Glomerular endothelial cell (primary cell): Measurements from ENCODE around the gene UBFD1. TPM values are rescaled to one million over a fixed set of nuclear protein-coding genes. Genes with fewer than 3 reads are reported as not detected.
"Not testable (repeated sequence)": the region's sequence is repeated elsewhere in the genome, so short reads cannot be mapped to it uniquely, and the experiment has no call there.

Source experiments
- DNase-seq: peaks from one replicate; pipeline ENCODE4 v3.0.0-alpha.2; 2011; ENCODE audit warnings: low read depth, low spot score; ENCODE audit errors: extremely low read depth
- total RNA-seq: library from RNA; depleted of rRNA; stranded (reverse); fragments of >200 nt; gene quantifications from 2 replicates; pipeline ENCODE4 v1.2.3, GENCODE V29; 2015

The UBFD1 gene
- total RNA-seq, 1 donor from 2014 or later = 126 TPM

- no peak for DNase-seq
These were observed 7.2 kb downstream of the UBFD1 start for GRCh38 chr16:23564575-23565363.

- no peak for DNase-seq
These were observed 9.2 kb downstream of the UBFD1 start for GRCh38 chr16:23566724-23567123.

GRCh38 chr16:23567602-23568001 lies 10.1 kb downstream of the UBFD1 start:
- DNase-seq = no peak

GRCh38 chr16:23570992-23571632 lies 13.6 kb downstream of the UBFD1 start:
- no peak for DNase-seq

GRCh38 chr16:23571895-23572294 lies 14.4 kb downstream of the UBFD1 start:
- no peak for DNase-seq

- no peak for DNase-seq
These were observed 14.9 kb downstream of the UBFD1 start for GRCh38 chr16:23572394-23572793.

GRCh38 chr16:23573817-23574216 lies 16.3 kb downstream of the UBFD1 start:
- DNase-seq = no peak

GRCh38 chr16:23575834-23576233 lies 18.3 kb downstream of the UBFD1 start:
- no peak for DNase-seq

- DNase-seq = no peak
These were observed 20.0 kb downstream of the UBFD1 start for GRCh38 chr16:23577493-23577892.

- DNase-seq = no peak
These were observed 20.7 kb downstream of the UBFD1 start for GRCh38 chr16:23578101-23578830.

- DNase-seq = no peak
These were observed 21.8 kb downstream of the UBFD1 start for GRCh38 chr16:23579371-23579770.

- no peak for DNase-seq
These were observed 22.9 kb downstream of the UBFD1 start for GRCh38 chr16:23580391-23580790.

- no peak for DNase-seq
These were observed 24.2 kb downstream of the UBFD1 start for GRCh38 chr16:23581764-23582163.

- DNase-seq = not testable (repeated sequence)
These were observed 25.7 kb downstream of the UBFD1 start for GRCh38 chr16:23583271-23583670.

GRCh38 chr16:23584186-23585076 lies 26.9 kb downstream of the UBFD1 start:
- DNase-seq = no peak

GRCh38 chr16:23587726-23588125 lies 30.2 kb downstream of the UBFD1 start:
- DNase-seq = no peak

GRCh38 chr16:23590181-23590580 lies 32.7 kb downstream of the UBFD1 start:
- DNase-seq = no peak

GRCh38 chr16:23594186-23594585 lies 36.7 kb downstream of the UBFD1 start:
- no peak for DNase-seq

GRCh38 chr16:23595246-23595950 lies 37.9 kb downstream of the UBFD1 start:
- no peak for DNase-seq
